A673 (cell line): Measurements from ENCODE around the gene IFT27.

Experiments
- EZH2 ChIP-seq: fragments of 200-600 bp; sonication (generic); IDR thresholded peaks from 2 replicates; pipeline ENCODE4 v1.6.1; 2017; ENCODE audit warnings: borderline replicate concordance, low read depth, mild to moderate bottlenecking, mixed read lengths, antibody characterized with exemption, low read length; ENCODE audit not compliant: poor library complexity, severe bottlenecking
- TF ChIP-seq, protein P1 (sequence below): fragments of 300-800, 200-600 bp; sonication (generic); conservative IDR thresholded peaks from 2 replicates; pipeline ENCODE4 v1.5.1; 2017; ENCODE audit warnings: low read depth, mild to moderate bottlenecking, antibody characterized with exemption, low read length, moderate library complexity, mixed read lengths

DNA sequence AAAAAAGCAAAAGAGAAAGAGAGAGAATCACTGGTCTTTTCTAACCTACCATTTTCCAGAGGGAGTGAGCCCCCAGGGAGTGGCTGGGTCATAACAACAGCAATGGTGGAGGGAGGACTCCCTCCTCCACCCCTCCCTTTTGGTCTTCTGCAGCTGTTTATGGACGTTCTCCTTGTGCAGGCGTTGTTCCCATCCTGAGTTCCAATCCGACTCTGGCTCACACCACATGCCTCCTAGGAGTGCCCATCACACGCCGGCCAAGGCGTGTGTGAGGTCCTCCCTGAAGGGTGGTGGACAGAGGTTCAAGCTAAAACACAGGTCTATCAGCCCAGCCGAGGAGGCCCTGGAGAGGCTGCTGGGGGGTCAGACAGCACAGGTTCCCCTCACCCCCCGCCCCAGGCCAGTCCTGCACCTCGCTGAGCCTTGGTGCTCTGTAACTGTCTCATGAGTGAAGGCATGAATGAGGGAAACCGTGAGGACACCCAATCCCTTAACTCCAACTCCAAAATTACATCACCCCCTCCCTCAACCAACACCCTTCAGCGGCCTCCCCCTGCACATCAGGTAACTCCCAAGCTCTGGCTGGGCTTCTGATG, 29.4 kb downstream of the IFT27 start:
- TF ChIP-seq, protein P1, sequence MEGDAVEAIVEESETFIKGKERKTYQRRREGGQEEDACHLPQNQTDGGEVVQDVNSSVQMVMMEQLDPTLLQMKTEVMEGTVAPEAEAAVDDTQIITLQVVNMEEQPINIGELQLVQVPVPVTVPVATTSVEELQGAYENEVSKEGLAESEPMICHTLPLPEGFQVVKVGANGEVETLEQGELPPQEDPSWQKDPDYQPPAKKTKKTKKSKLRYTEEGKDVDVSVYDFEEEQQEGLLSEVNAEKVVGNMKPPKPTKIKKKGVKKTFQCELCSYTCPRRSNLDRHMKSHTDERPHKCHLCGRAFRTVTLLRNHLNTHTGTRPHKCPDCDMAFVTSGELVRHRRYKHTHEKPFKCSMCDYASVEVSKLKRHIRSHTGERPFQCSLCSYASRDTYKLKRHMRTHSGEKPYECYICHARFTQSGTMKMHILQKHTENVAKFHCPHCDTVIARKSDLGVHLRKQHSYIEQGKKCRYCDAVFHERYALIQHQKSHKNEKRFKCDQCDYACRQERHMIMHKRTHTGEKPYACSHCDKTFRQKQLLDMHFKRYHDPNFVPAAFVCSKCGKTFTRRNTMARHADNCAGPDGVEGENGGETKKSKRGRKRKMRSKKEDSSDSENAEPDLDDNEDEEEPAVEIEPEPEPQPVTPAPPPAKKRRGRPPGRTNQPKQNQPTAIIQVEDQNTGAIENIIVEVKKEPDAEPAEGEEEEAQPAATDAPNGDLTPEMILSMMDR: no peak
- TF ChIP-seq EZH2: no peak
